ENCODE data around the gene ARFGEF3. TPM values are rescaled to one million over a fixed set of nuclear protein-coding genes. Genes with fewer than 3 reads are reported as not detected.

Gene ARFGEF3
- total RNA-seq, 2 experiments from 2014 or later, result 0.72 TPM

DNA sequence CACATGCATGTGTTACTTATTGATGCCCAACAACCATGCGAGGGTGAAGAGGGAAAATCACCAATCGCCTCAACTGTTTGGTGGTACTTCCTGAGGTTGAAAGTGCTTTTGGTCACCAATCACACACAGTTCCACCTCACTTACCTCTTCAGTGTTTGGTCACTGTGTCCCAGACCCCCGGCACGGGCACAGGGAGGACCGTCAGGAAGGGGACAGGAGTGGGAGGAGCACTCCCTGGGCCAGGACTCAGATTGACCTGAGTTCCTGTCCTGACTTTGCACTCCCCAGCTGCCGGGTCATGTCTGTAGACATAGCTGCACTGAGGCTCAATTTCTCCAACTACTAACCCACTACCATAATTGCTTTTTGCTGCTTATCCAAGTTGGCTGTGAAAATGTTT lies 130.7 kb downstream of the ARFGEF3 start:
- CTCF ChIA-PET, result no interaction called here
- Mint-ChIP-seq H3K36me3 (ENCODE audit: low read depth) (no peaks in the 10 kb centered on the region), H3K27me3 (ENCODE audit: low read depth) (no peaks in the 10 kb centered on the region), H3K9me3 (no peaks in the 10 kb centered on the region), H3K4me1 (ENCODE audit: low read depth) (peaks cover 6% of the 10 kb centered on the region), H3K4me3 (no peak overlapping the region), H3K27ac (no peak overlapping the region)
- intact Hi-C loops (cut with micrococcal nuclease), result no loop called here
- DNase-seq, result no peak

DNA sequence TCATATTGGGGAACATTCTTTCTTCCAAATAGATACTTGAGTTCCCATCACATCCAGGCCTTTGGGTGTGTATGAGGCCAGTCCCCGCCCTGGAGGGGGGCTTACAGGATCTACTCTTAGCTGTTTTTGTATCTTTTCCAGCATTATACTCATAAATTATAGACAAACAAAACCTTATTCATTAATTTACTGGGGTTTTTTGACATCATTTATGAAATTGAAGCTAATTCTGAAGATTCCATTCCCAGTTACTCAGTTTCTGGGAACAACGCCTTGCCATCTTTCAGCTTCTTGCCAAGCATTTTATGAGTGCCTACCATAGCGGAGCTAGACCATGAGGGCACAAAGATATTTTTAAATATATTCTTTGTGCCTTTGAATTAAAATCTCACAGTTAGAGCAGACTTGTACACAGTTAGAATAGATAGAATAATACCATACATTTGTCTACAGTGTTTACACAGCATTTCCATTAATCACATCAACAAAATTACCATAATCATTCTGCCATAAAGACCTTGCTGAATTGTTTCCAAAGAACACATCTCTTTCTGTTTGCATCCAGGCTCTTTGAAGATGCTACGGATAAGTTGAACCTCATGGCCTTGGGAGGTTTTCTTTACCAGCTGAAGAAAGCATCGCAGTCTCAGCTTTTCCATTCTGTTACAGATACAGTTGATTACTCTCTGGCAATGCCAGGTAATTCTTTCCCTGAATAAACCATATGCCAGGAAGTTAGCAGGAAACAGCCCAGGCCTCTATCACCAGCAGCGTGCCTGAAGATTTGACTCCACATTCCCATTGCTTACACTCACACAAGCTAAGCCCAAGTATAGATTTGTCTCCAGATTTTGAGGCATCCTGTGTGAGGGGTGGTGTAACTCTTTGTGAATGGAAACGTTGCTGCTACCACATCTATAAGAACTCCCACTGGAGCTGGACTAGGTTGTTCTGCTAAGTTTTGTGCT lies 132.0 kb downstream of the ARFGEF3 start:
- Mint-ChIP-seq H3K27ac (no peak overlapping the region), H3K9me3 (no peaks in the 10 kb centered on the region), H3K27me3 (ENCODE audit: low read depth) (peaks cover 3% of the 10 kb centered on the region), H3K36me3 (ENCODE audit: low read depth) (no peaks in the 10 kb centered on the region), H3K4me1 (ENCODE audit: low read depth) (peaks cover 11% of the 10 kb centered on the region), H3K4me3 (no peak overlapping the region)
- DNase-seq, result no peak
- CTCF ChIA-PET, result interaction anchor here (0.8 to 1.0 kb wide), 2 partner anchors 178 to 635 kb away, joined by 3 to 4 read pairs; no protein-coding TSS in a partner anchor
- intact Hi-C loops (cut with micrococcal nuclease), result no loop called here

DNA sequence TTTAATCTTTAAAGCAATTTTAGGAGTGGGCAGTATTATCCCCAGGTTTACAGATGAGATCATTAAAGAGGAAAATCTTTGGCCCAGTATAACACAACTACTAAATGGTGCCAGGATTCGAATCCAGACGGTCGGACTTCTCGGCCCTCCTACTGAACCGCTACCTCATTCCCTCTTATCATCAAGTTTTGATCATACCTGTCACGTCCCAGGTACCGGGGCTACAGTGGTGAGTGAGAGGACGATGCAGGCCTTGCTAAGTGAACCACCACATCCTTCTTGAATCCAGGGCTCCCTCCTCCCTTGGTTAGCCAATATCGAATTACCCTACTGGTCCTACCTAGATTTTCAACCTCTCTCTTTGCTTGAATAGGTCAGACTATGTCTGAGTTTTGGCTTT lies 134.6 kb downstream of the ARFGEF3 start:
- no peaks in the 10 kb centered on the region for H3K36me3 Mint-ChIP-seq (ENCODE audit: low read depth)
- H3K9me3 Mint-ChIP-seq, result no peaks in the 10 kb centered on the region
- H3K4me1 Mint-ChIP-seq (ENCODE audit: low read depth), result peaks cover 6% of the 10 kb centered on the region
- no peak overlapping the region for H3K27ac Mint-ChIP-seq
- no peak for DNase-seq
- no peak overlapping the region for H3K4me3 Mint-ChIP-seq
- intact Hi-C loops (cut with micrococcal nuclease), result no loop called here
- CTCF ChIA-PET, result interaction anchor here (1.1 kb wide), 1 partner anchor 9 kb away, joined by 4 read pairs; no protein-coding TSS in a partner anchor
- peaks cover 6% of the 10 kb centered on the region for H3K27me3 Mint-ChIP-seq (ENCODE audit: low read depth)

DNA sequence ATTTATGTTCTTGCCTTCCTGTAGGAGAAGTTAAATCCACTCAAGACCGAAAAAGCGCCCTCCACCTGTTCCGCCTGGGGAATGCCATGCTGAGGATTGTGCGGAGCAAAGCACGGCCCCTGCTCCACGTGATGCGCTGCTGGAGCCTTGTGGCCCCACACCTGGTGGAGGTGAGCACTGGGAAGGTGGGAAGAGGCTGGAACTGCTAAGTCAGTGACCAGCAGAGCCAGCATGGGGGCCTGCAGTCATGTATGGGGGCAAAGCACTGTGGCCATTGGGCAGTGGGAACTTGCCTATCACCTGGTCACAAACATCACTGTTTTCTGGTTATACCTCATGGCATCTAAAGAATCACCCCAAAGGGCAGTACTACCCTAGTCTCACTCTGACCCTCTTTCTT lies 135.0 kb downstream of the ARFGEF3 start:
- CTCF ChIA-PET, result interaction anchor here (1.1 kb wide), 2 partner anchors 9 kb away, joined by 3 to 4 read pairs; no protein-coding TSS in a partner anchor
- no peaks in the 10 kb centered on the region for H3K9me3 Mint-ChIP-seq
- H3K4me3 Mint-ChIP-seq, result no peak overlapping the region
- H3K27me3 Mint-ChIP-seq (ENCODE audit: low read depth), result peaks cover 6% of the 10 kb centered on the region
- intact Hi-C loops (cut with micrococcal nuclease), result no loop called here
- H3K4me1 Mint-ChIP-seq (ENCODE audit: low read depth), result peaks cover 6% of the 10 kb centered on the region
- no peak for DNase-seq
- H3K27ac Mint-ChIP-seq, result no peak overlapping the region
- no peaks in the 10 kb centered on the region for H3K36me3 Mint-ChIP-seq (ENCODE audit: low read depth)

DNA sequence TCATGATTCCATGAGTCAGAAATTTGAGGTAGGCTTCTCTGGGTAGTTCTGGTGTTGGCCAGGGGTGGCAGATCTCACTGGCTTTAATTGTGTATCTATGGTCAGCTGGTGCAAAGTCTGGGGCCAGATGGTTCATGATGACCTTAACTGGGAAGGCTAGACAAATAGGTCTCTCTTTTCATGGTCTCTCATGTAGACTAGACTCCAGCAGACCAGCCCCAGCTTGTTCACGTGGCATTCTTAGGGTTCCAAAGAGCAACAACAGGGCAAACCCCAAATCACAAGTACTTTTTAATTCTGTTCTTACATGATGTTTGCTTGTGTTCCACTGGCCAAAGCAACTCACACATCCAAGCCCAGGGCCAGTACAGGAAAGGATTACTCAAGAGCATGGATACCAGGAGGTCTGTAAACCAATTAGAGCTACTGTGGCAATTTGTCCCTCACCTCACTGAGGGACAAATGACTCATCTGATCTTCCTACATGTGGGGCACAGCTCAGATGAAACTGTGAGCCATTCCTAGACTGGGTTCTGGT lies 136.1 kb downstream of the ARFGEF3 start:
- intact Hi-C loops (cut with micrococcal nuclease), result no loop called here
- Mint-ChIP-seq H3K36me3 (ENCODE audit: low read depth) (no peaks in the 10 kb centered on the region), H3K9me3 (no peaks in the 10 kb centered on the region), H3K27me3 (ENCODE audit: low read depth) (peaks cover 6% of the 10 kb centered on the region), H3K4me3 (no peak overlapping the region), H3K4me1 (ENCODE audit: low read depth) (peaks cover 6% of the 10 kb centered on the region), H3K27ac (no peak overlapping the region)
- CTCF ChIA-PET, result interaction anchor here (0.6 to 1.1 kb wide), 4 partner anchors 8 to 273 kb away, joined by 3 to 4 read pairs (median 3); no protein-coding TSS in a partner anchor
- DNase-seq, result peak; percentile 8

DNA sequence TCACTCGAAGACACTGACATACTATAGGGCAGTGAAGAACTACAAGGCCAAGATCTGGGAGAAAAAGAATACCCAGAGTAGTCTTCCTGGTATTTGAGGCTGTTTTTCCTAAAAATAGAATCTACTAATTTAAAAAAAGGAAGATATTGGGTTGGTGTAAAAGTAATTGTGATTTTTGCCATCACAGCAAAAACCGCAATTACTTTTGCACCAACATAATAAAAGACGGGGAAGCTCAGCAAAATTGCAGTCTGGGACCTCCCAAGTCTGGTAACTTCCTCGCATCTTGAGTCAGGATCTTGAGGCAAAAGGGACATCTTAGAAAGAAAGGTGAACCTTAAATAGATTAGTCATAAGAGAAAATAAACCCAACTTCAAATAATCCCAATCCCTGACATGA lies 138.7 kb downstream of the ARFGEF3 start:
- Mint-ChIP-seq H3K4me1 (ENCODE audit: low read depth) (peaks cover 6% of the 10 kb centered on the region), H3K4me3 (no peak overlapping the region), H3K36me3 (ENCODE audit: low read depth) (no peaks in the 10 kb centered on the region), H3K27me3 (ENCODE audit: low read depth) (peaks cover 6% of the 10 kb centered on the region), H3K27ac (no peak overlapping the region), H3K9me3 (no peaks in the 10 kb centered on the region)
- CTCF ChIA-PET, result interaction anchor here (0.8 kb wide), 1 partner anchor 16 kb away, joined by 3 read pairs; no protein-coding TSS in a partner anchor
- intact Hi-C loops (cut with micrococcal nuclease), result loop anchor here (10.0 kb wide), 1 partner anchor 566 kb away; no protein-coding TSS in a partner anchor
- DNase-seq, result no peak

DNA sequence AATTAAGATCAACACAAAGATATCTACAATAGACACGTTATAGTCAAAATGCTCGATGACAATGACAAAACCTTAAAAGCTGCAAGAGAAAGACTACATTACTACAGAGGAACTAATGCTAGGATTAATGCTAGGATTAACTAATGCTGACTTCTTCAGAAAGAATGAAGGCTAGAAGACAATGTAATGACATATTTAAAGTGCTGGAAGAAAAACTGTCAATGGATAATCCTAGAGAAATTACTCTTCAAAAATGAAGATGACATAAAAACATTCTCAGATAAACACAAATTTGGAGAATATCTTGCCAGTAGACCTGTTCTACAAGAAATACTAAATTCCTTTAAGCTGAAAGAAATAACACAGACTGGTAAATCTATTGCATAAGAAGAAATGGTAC lies 140.8 kb downstream of the ARFGEF3 start:
- no peak overlapping the region for H3K4me3 Mint-ChIP-seq
- H3K27me3 Mint-ChIP-seq (ENCODE audit: low read depth), result peaks cover 6% of the 10 kb centered on the region
- H3K27ac Mint-ChIP-seq, result no peak overlapping the region
- H3K4me1 Mint-ChIP-seq (ENCODE audit: low read depth), result peaks cover 6% of the 10 kb centered on the region
- no peaks in the 10 kb centered on the region for H3K9me3 Mint-ChIP-seq
- no peaks in the 10 kb centered on the region for H3K36me3 Mint-ChIP-seq (ENCODE audit: low read depth)
- intact Hi-C loops (cut with micrococcal nuclease), result loop anchor here (10.0 kb wide), 1 partner anchor 568 kb away; no protein-coding TSS in a partner anchor
- no peak for DNase-seq
- CTCF ChIA-PET, result interaction anchor here (0.6 to 0.7 kb wide), 2 partner anchors 35 to 1743 kb away, joined by 3 to 4 read pairs; no protein-coding TSS in a partner anchor

DNA sequence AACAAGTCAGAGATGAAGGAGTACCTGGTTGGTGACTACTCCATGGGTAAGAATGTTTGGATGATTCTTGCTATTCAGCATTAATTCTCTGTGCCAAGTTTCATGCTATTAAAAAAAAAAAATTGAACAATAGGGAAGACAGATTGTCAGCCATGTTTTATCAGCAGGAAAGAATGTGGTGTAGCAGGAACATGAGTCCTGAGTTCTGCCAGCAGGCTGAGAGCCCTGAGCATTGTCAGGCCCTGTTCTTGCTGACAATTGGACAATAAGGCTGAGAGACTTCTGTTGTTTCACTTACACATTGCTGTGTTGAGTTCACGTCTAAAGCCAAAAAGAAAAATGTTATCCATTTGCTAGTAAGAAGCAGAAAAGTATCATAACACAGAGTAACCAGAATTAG lies 145.6 kb downstream of the ARFGEF3 start:
- Mint-ChIP-seq H3K4me1 (ENCODE audit: low read depth) (no peaks in the 10 kb centered on the region), H3K36me3 (ENCODE audit: low read depth) (no peaks in the 10 kb centered on the region), H3K9me3 (no peaks in the 10 kb centered on the region), H3K4me3 (no peak overlapping the region), H3K27me3 (ENCODE audit: low read depth) (no peaks in the 10 kb centered on the region), H3K27ac (no peak overlapping the region)
- CTCF ChIA-PET, result no interaction called here
- intact Hi-C loops (cut with micrococcal nuclease), result loop anchor here (10.0 kb wide), 1 partner anchor 573 kb away; no protein-coding TSS in a partner anchor
- DNase-seq, result no peak

DNA sequence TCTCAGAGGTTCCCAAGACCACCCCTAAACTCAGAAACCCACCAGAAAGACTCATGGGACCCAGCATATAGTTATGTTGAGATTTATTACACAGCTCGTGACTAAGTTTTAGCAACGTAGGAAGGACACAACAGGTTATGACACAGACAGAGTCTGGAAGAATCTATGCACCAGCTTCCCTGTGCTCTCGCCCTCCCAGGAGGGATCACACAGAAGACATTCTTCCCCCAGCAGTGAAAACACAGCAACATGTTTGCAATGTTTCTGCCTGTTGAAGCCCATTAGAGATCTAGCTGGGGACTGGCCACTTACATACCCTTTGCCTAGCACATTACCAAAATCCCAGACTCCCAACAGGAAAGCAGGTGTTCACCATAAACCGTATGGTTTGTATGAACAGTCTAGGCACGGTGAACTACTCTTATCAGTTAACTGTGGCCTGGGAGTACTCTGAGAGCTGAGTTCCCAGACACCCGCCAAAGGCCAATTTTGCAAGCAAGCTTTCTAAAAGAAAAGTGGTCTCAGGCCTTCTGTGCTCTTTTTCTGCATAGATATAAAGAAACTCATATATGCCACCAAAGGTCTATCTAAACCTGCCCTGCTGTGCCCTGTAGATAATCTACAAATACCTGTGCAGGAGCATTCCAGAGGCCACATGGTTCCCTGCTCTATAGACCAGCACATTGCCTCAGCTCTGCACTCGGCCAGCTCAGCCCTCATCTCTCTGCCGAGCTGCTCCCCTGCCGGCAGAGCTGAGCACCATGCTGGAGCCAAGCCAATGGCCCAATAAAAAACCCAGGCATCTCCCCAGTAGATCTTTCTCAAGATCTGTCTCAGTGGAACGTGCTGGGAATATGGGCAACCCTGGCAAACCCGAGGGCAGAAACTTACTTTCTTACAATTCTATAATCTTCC lies 146.3 kb downstream of the ARFGEF3 start:
- CTCF ChIA-PET, result no interaction called here
- Mint-ChIP-seq H3K36me3 (ENCODE audit: low read depth) (no peaks in the 10 kb centered on the region), H3K27me3 (ENCODE audit: low read depth) (no peaks in the 10 kb centered on the region), H3K4me3 (no peak overlapping the region), H3K27ac (no peak overlapping the region), H3K4me1 (ENCODE audit: low read depth) (no peaks in the 10 kb centered on the region), H3K9me3 (no peaks in the 10 kb centered on the region)
- intact Hi-C loops (cut with micrococcal nuclease), result loop anchor here (10.0 kb wide), 1 partner anchor 573 kb away; no protein-coding TSS in a partner anchor
- DNase-seq, result no peak

DNA sequence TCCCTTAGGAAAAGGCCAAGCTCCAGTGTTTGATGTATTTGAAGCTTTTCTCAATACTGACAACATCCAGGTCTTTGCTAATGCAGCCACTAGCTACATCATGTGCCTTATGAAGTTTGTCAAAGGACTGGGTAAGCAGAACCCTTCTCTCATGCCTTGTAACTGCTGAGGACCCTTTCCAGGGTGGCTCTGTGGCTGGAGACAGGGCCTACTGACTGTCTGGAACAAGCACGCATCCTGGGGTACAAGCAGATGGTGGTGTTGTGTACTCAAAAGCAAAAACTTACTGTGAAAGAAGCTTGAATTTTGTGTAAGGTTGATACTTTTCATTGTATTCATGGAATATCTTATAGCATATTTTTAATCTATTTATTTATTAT lies 147.0 kb downstream of the ARFGEF3 start:
- no peak for DNase-seq
- intact Hi-C loops (cut with micrococcal nuclease), result loop anchor here (10.0 kb wide), 1 partner anchor 574 kb away; no protein-coding TSS in a partner anchor
- Mint-ChIP-seq H3K27me3 (ENCODE audit: low read depth) (no peaks in the 10 kb centered on the region), H3K4me1 (ENCODE audit: low read depth) (no peaks in the 10 kb centered on the region), H3K36me3 (ENCODE audit: low read depth) (no peaks in the 10 kb centered on the region), H3K27ac (no peak overlapping the region), H3K4me3 (no peak overlapping the region), H3K9me3 (no peaks in the 10 kb centered on the region)
- CTCF ChIA-PET, result no interaction called here

DNA sequence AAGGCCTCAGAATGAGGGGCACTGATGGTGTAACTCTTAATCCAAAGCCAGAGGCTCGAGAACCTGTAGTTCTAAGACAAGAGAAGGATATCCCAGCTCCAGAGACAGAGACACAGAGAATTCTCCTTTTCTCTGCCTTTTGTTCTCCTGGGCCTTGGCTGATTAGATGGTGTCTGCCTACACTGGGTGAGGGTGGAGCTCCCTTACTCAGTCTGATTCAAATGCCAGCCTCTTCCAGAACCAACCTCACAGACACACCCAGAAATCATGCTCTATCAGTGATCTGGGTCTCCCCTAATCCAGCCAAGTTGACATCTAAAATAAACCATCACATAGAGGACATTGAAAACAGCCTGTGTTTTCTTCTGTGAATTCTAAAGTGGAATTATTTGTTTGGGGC lies 148.0 kb downstream of the ARFGEF3 start:
- Mint-ChIP-seq H3K27me3 (ENCODE audit: low read depth) (no peaks in the 10 kb centered on the region), H3K4me3 (no peak overlapping the region), H3K27ac (no peak overlapping the region), H3K9me3 (no peaks in the 10 kb centered on the region), H3K36me3 (ENCODE audit: low read depth) (no peaks in the 10 kb centered on the region), H3K4me1 (ENCODE audit: low read depth) (no peaks in the 10 kb centered on the region)
- intact Hi-C loops (cut with micrococcal nuclease), result loop anchor here (10.0 kb wide), 1 partner anchor 575 kb away; no protein-coding TSS in a partner anchor
- CTCF ChIA-PET, result interaction anchor here (1.1 kb wide), 1 partner anchor 24 kb away, joined by 3 read pairs; no protein-coding TSS in a partner anchor
- no peak for DNase-seq
